H1 (cell line): Measurements from ENCODE around the gene SNTG2. TPM values are rescaled to one million over a fixed set of nuclear protein-coding genes. Genes with fewer than 3 reads are reported as not detected.

Source experiments
- CTCF ChIA-PET: fragments of 300-600 bp; sonication (Branson Sonifier 250); formaldehyde crosslinking; loops from one replicate; lab custom pipeline; 2021; ENCODE audit not compliant: partially characterized antibody; lab: Charles Lee
- POLR2A ChIA-PET: fragments of 300-600 bp; sonication (Branson Sonifier 250); formaldehyde crosslinking; loops from one replicate; lab custom pipeline; 2021; ENCODE audit warnings: inconsistent platforms; ENCODE audit not compliant: partially characterized antibody; lab: Charles Lee
- DNase-seq, 2 experiments: peaks; one replicate each; pipeline versions ENCODE4 v3.0.0 to v3.0.0-alpha.2; 2010 to 2022; ENCODE audit warnings: low spot score in 2 of 2, low read depth in 1 of 2, mixed read lengths in 1 of 2
- FAIRE-seq: peaks from 2 replicates; lab custom pipeline; 2011; peaks lifted over from hg19 to GRCh38; lab: Jason Lieb, UNC
- H2AFZ ChIP-seq: 2 replicates; pipeline ENCODE4 v1.8.1; 2012; ENCODE audit warnings: low read length, inconsistent platforms
- H2AK5ac ChIP-seq: 2 replicates; pipeline ENCODE4 v1.6.1; 2013; ENCODE audit warnings: low read depth, low read length
- H2BK120ac ChIP-seq: replicated peaks from 2 replicates; pipeline ENCODE3; 2013; ENCODE audit warnings: low read depth, low read length, inconsistent platforms
- H2BK12ac ChIP-seq: 2 replicates; pipeline ENCODE4 v1.6.1; 2013; ENCODE audit warnings: low read depth, low read length
- H2BK15ac ChIP-seq: 2 replicates; pipeline ENCODE4 v1.6.1; 2013; ENCODE audit warnings: low read length
- H2BK20ac ChIP-seq: 2 replicates; pipeline ENCODE4 v1.6.1; 2013; ENCODE audit warnings: low read length
- H2BK5ac ChIP-seq: 2 replicates; pipeline ENCODE4 v1.6.1; 2013; ENCODE audit warnings: low read depth, low read length
- H3K14ac ChIP-seq: 2 replicates; pipeline ENCODE4 v1.6.1; 2013; ENCODE audit warnings: inconsistent platforms; ENCODE audit not compliant: insufficient read length
- H3K18ac ChIP-seq: 2 replicates; pipeline ENCODE4 v1.6.1; 2013; ENCODE audit warnings: low read length; ENCODE audit errors: extremely low read depth
- H3K23ac ChIP-seq: 2 replicates; pipeline ENCODE4 v1.6.1; 2013; ENCODE audit warnings: inconsistent platforms; ENCODE audit not compliant: insufficient read length
- H3K23me2 ChIP-seq: 2 replicates; pipeline ENCODE4 v1.6.1; 2013; ENCODE audit warnings: low read depth, low read length
- H3K27ac ChIP-seq: 2 replicates; pipeline ENCODE4 v1.6.1; 2011; ENCODE audit warnings: low read depth, low read length, inconsistent platforms
- H3K27me3 ChIP-seq, 4 experiments: replicated peaks in 1 of 4; 1 replicate in 1 of 4; 2 replicates in 3 of 4; pipeline versions ENCODE4 v1.6.1 to v1.8.1; 2011 to 2013; ENCODE audit warnings: low read length in 3 of 4, mild to moderate bottlenecking in 3 of 4, inconsistent platforms in 2 of 4, mixed read lengths in 2 of 4, moderate library complexity in 1 of 4; ENCODE audit not compliant: control insufficient read depth in 3 of 4, insufficient read depth in 3 of 4; ENCODE audit errors: extremely low read depth in 1 of 4
- H3K36me3 ChIP-seq, 4 experiments: 2 replicates each; pipeline versions ENCODE4 v1.6.1 to v1.8.1; 2011 to 2013; ENCODE audit warnings: mild to moderate bottlenecking in 4 of 4, low read length in 3 of 4, moderate library complexity in 2 of 4, control low read depth in 1 of 4, inconsistent platforms in 1 of 4; ENCODE audit not compliant: insufficient read depth in 4 of 4, control insufficient read depth in 2 of 4
- H3K4ac ChIP-seq: replicated peaks from 2 replicates; pipeline ENCODE3; 2013; ENCODE audit warnings: low read length, low read depth, mixed read lengths, inconsistent platforms; ENCODE audit not compliant: insufficient read length
- H3K4me1 ChIP-seq, 4 experiments: replicated peaks in 1 of 4; 1 replicate in 1 of 4; 2 replicates in 3 of 4; pipeline versions ENCODE4 v1.6.1 to v1.8.1; 2011 to 2013; ENCODE audit warnings: low read length in 3 of 4, inconsistent platforms in 2 of 4, mixed read lengths in 1 of 4; ENCODE audit not compliant: insufficient read depth in 4 of 4, control insufficient read depth in 3 of 4
- H3K4me2 ChIP-seq, 2 experiments: 2 replicates each; pipeline versions ENCODE4 v1.6.1 to v1.8.1; 2011 to 2013; ENCODE audit warnings: low read depth in 2 of 2, low read length in 2 of 2, control low read depth in 1 of 2, inconsistent platforms in 1 of 2, mild to moderate bottlenecking in 1 of 2; ENCODE audit not compliant: insufficient read depth in 1 of 2
- H3K4me3 ChIP-seq, 4 experiments: fragments of 200-600, 300-600 bp in 1 of 4; sonication (generic), shearing (Covaris generic), sonication (Bioruptor Twin) in 1 of 4; 2 replicates each; pipeline versions ENCODE4 v1.5.1 to v1.8.1; 2011 to 2016; ENCODE audit warnings: low read length in 4 of 4, low read depth in 3 of 4, control low read depth in 2 of 4, inconsistent platforms in 2 of 4, mild to moderate bottlenecking in 2 of 4, mixed read lengths in 1 of 4, moderate library complexity in 1 of 4; ENCODE audit not compliant: insufficient read depth in 2 of 4; ENCODE audit errors: extremely low read depth in 1 of 4
- H3K56ac ChIP-seq: replicated peaks from 2 replicates; pipeline ENCODE3; 2013; ENCODE audit warnings: low read depth, mild to moderate bottlenecking, mixed read lengths, low read length, inconsistent platforms; ENCODE audit not compliant: insufficient read length
- H3K79me1 ChIP-seq: 2 replicates; pipeline ENCODE4 v1.6.1; 2013; ENCODE audit warnings: low read depth, low read length, control low read depth
- H3K79me2 ChIP-seq, 2 experiments: 2 replicates each; pipeline versions ENCODE4 v1.6.1 to v1.8.1; 2012 to 2013; ENCODE audit warnings: low read length in 2 of 2, mild to moderate bottlenecking in 2 of 2, inconsistent platforms in 1 of 2; ENCODE audit not compliant: insufficient read depth in 2 of 2, control insufficient read depth in 1 of 2
- H3K9ac ChIP-seq, 4 experiments: replicated peaks in 1 of 4; 1 replicate in 1 of 4; 2 replicates in 3 of 4; pipeline versions ENCODE4 v1.6.1 to v1.8.1; 2011 to 2013; ENCODE audit warnings: low read depth in 3 of 4, low read length in 3 of 4, control low read depth in 2 of 4, mild to moderate bottlenecking in 2 of 4, moderate library complexity in 2 of 4, inconsistent platforms in 1 of 4; ENCODE audit errors: extremely low read depth in 1 of 4
- H3K9me3 ChIP-seq, 2 experiments: 2 replicates each; pipeline versions ENCODE4 v1.6.1 to v1.8.1; 2012 to 2013; ENCODE audit warnings: mild to moderate bottlenecking in 2 of 2, moderate library complexity in 2 of 2, control low read depth in 1 of 2, inconsistent platforms in 1 of 2, low read depth in 1 of 2, low read length in 1 of 2, mixed read lengths in 1 of 2; ENCODE audit not compliant: insufficient read depth in 2 of 2
- H4K20me1 ChIP-seq, 2 experiments: replicated peaks in 1 of 2; 2 replicates each; pipeline versions ENCODE3 to v1.8.1; 2011 to 2013; ENCODE audit warnings: inconsistent platforms in 2 of 2, low read length in 2 of 2, mild to moderate bottlenecking in 1 of 2; ENCODE audit not compliant: insufficient read depth in 2 of 2, control insufficient read depth in 1 of 2
- H4K5ac ChIP-seq: 2 replicates; pipeline ENCODE4 v1.6.1; 2013; ENCODE audit warnings: low read length, low read depth, mixed read lengths, inconsistent platforms; ENCODE audit not compliant: insufficient read length
- H4K8ac ChIP-seq: 2 replicates; pipeline ENCODE4 v1.8.0; 2013; ENCODE audit warnings: mild to moderate bottlenecking, moderate library complexity, low read length, inconsistent platforms; ENCODE audit not compliant: insufficient read depth; ENCODE audit errors: extremely low read depth
- H4K91ac ChIP-seq: replicated peaks from 2 replicates; pipeline ENCODE3; 2013; ENCODE audit warnings: low read length, mixed read lengths, inconsistent platforms; ENCODE audit not compliant: insufficient read length
- GTF2F1 ChIP-seq: IDR thresholded peaks from 2 replicates; pipeline ENCODE4 v1.6.1; 2012; ENCODE audit warnings: low read depth, low read length, improper control_type of control experiment, borderline replicate concordance
- KDM1A ChIP-seq: fragments of 200-600, 300-600 bp; sonication (generic); IDR thresholded peaks from 2 replicates; pipeline ENCODE4 v1.7.1; 2016; ENCODE audit warnings: mild to moderate bottlenecking, low read length, borderline replicate concordance
- TBP ChIP-seq: IDR thresholded peaks from 2 replicates; pipeline ENCODE4 v1.6.1; 2011; ENCODE audit warnings: low read depth, low read length, improper control_type of control experiment
- WGBS, 2 experiments: shearing (Covaris generic) in 1 of 2; methylation state at CpG; one replicate each; pipeline versions ENCODE4 v1.1.6 to v1.1.7; 2013 to 2015; ENCODE audit warnings: low lambda C conversion rate in 2 of 2, mixed read lengths in 2 of 2, inconsistent platforms in 1 of 2, low coverage in 1 of 2, missing lambda C conversion rate in 1 of 2; ENCODE audit not compliant: insufficient replicate concordance in 2 of 2, insufficient coverage in 1 of 2, insufficient read length in 1 of 2; ENCODE audit errors: extremely low coverage in 1 of 2, missing lambda C conversion rate in 1 of 2; 5-methylcytosine and 5-hydroxymethylcytosine counted together
- polyA plus RNA-seq, 7 experiments: library from polyadenylated mRNA; depleted of rRNA in 3 of 7; stranded (reverse) in 5 of 7; unstranded in 2 of 7; fragments of >200 nt in 5 of 7; fragments of 200-250 nt in 2 of 7; gene quantifications; 1 replicate in 5 of 7; 2 replicates in 1 of 7; 4 replicates in 1 of 7; pipeline versions ENCODE4 v1.2.1 to v1.2.3, GENCODE V29; 2011 to 2013; ENCODE audit warnings: missing spikeins in 2 of 7, mixed read lengths in 2 of 7
- total RNA-seq: library from RNA; stranded (reverse); fragmentation: NEBNext Ultra II Directional; extraction: Animal tissue kit (Norgen Biotek cat#: 25700); gene quantifications from 2 replicates; pipeline ENCODE4 v1.2.1, GENCODE V29; 2021

SNTG2 gene
- total and polyA plus RNA-seq, 2 of the 8 experiments (the other 6 are each of a cell fraction or from before 2014, with no cell fraction given), result 6.6 to 18.1 TPM

- H3K23ac ChIP-seq, result no peak overlapping the region
Observed at GRCh38 chr2:1166976-1167375, 216.3 kb downstream of the SNTG2 start.

More at GRCh38 chr2:1166976-1167375, 216.3 kb downstream of the SNTG2 start:
- no peaks in the 10 kb centered on the region; the same call in 1 of the 2 replicates for H3K79me1 ChIP-seq
- no peaks in the 10 kb centered on the region for H3K4me1 ChIP-seq
- H4K20me1 ChIP-seq, result no peaks in the 10 kb centered on the region
- DNase-seq (no peak), FAIRE-seq (no peak)
- H3K27ac ChIP-seq, result no peak overlapping the region
- no peaks in the 10 kb centered on the region for H3K23me2 ChIP-seq
- H2BK15ac ChIP-seq, result no peak overlapping the region
- no peak overlapping the region for H2BK20ac ChIP-seq
- ChIA-PET POLR2A (no interaction called here), CTCF (no interaction called here)
- H2BK5ac ChIP-seq, result no peak overlapping the region
- H3K18ac ChIP-seq, result no peak overlapping the region
- no peaks in the 10 kb centered on the region for H3K27me3 ChIP-seq
- no peak overlapping the region for H3K4me3 ChIP-seq
- H2BK120ac ChIP-seq, result no peak overlapping the region
- 95% methylated on average over 14 of the region's 14 CpGs; no CpG with 5 or more reads in 1 of the 2 experiments for WGBS, 2 experiments
- H2BK12ac ChIP-seq, result no peak overlapping the region
- H3K4me2 ChIP-seq, result no peak overlapping the region
- H4K8ac ChIP-seq, result no peak overlapping the region
- H2AK5ac ChIP-seq, result no peak overlapping the region
- no peak overlapping the region for H4K91ac ChIP-seq
- H3K79me2 ChIP-seq, result no peaks in the 10 kb centered on the region
- no peak overlapping the region for H3K4ac ChIP-seq
- peaks cover 18 to 26% of the 10 kb centered on the region in 2 experiments for H3K9me3 ChIP-seq
- no peak overlapping the region for H3K14ac ChIP-seq
- H2AFZ ChIP-seq, result no peak overlapping the region
- H3K9ac ChIP-seq, result no peak overlapping the region
- H3K56ac ChIP-seq, result no peak overlapping the region
- H3K36me3 ChIP-seq, result peaks cover 5 to 42% (median 22%) of the 10 kb centered on the region in 4 experiments; a peak in 6 of 8 replicates
- TF ChIP-seq GTF2F1 (no peak), TBP (no peak), KDM1A (no peak)
- H4K5ac ChIP-seq, result no peak overlapping the region
